DND-41 (cell line): Measurements from ENCODE around the gene RACK1.
"Not testable (repeated sequence)": the region's sequence is repeated elsewhere in the genome, so short reads cannot be mapped to it uniquely, and the experiment has no call there.

Source experiments
- ATAC-seq: fragments of 200-7000 bp; cut with Tn5 transposase; 3 replicates; pipeline ENCODE4 v1.9.1; 2021; ENCODE audit warnings: low read depth; ENCODE audit not compliant: insufficient read depth
- DNase-seq: peaks from one replicate; pipeline ENCODE4 v3.0.0-alpha.2; 2020
- H2AFZ ChIP-seq: 2 replicates; pipeline ENCODE4 v1.6.0; 2012; ENCODE audit warnings: low read depth, low read length
- H3K27ac ChIP-seq: 2 replicates; pipeline ENCODE4 v1.5.1; 2012; ENCODE audit warnings: low read length, inconsistent platforms
- H3K27me3 ChIP-seq: fragments of 200-600 bp; sonication (generic); 2 replicates; pipeline ENCODE4 v1.6.0; 2012; ENCODE audit warnings: low read length, mild to moderate bottlenecking, inconsistent platforms; ENCODE audit not compliant: insufficient read depth, poor library complexity
- H3K36me3 ChIP-seq: 2 replicates; pipeline ENCODE4 v1.5.1; 2012; ENCODE audit warnings: low read length, inconsistent platforms; ENCODE audit not compliant: insufficient read depth
- H3K4me1 ChIP-seq: 2 replicates; pipeline ENCODE4 v1.5.1; 2012; ENCODE audit warnings: mild to moderate bottlenecking, low read length; ENCODE audit not compliant: insufficient read depth
- H3K4me2 ChIP-seq: 2 replicates; pipeline ENCODE4 v1.6.0; 2012; ENCODE audit warnings: mild to moderate bottlenecking, moderate library complexity, low read length, inconsistent platforms; ENCODE audit not compliant: insufficient read depth
- H3K4me3 ChIP-seq, 2 experiments: fragments of 200-600 bp in 1 of 2; shearing (Covaris generic) in 1 of 2; 2 replicates each; pipeline ENCODE4 v1.5.1; 2012 to 2016; ENCODE audit warnings: inconsistent platforms in 2 of 2, low read length in 2 of 2, mild to moderate bottlenecking in 2 of 2, low read depth in 1 of 2, moderate library complexity in 1 of 2
- H3K79me2 ChIP-seq: 2 replicates; pipeline ENCODE4 v1.6.0; 2012; ENCODE audit warnings: low read length, inconsistent platforms; ENCODE audit not compliant: insufficient read depth
- H3K9ac ChIP-seq: 2 replicates; pipeline ENCODE4 v1.6.0; 2012; ENCODE audit warnings: low read depth, mild to moderate bottlenecking, inconsistent platforms, low read length, moderate library complexity
- H3K9me3 ChIP-seq: 2 replicates; pipeline ENCODE4 v1.5.1; 2012; ENCODE audit warnings: low read length, moderate library complexity, mild to moderate bottlenecking, inconsistent platforms; ENCODE audit not compliant: insufficient read depth, severe bottlenecking
- H4K20me1 ChIP-seq: 2 replicates; pipeline ENCODE4 v1.6.0; 2012; ENCODE audit warnings: low read length; ENCODE audit not compliant: insufficient read depth
- EZH2 ChIP-seq: IDR thresholded peaks from 3 replicates; pipeline ENCODE4 v1.6.1; 2012; ENCODE audit warnings: borderline replicate concordance, low read depth, mild to moderate bottlenecking, moderate library complexity, low read length, inconsistent platforms; ENCODE audit not compliant: severe bottlenecking
- TF ChIP-seq, protein P1 (sequence below): IDR thresholded peaks from 2 replicates; pipeline ENCODE4 v1.5.1; 2012; ENCODE audit warnings: borderline replicate concordance, low read length, moderate library complexity, mild to moderate bottlenecking; ENCODE audit not compliant: poor library complexity, severe bottlenecking; ENCODE audit errors: extremely low read depth

Gene RACK1

DNA sequence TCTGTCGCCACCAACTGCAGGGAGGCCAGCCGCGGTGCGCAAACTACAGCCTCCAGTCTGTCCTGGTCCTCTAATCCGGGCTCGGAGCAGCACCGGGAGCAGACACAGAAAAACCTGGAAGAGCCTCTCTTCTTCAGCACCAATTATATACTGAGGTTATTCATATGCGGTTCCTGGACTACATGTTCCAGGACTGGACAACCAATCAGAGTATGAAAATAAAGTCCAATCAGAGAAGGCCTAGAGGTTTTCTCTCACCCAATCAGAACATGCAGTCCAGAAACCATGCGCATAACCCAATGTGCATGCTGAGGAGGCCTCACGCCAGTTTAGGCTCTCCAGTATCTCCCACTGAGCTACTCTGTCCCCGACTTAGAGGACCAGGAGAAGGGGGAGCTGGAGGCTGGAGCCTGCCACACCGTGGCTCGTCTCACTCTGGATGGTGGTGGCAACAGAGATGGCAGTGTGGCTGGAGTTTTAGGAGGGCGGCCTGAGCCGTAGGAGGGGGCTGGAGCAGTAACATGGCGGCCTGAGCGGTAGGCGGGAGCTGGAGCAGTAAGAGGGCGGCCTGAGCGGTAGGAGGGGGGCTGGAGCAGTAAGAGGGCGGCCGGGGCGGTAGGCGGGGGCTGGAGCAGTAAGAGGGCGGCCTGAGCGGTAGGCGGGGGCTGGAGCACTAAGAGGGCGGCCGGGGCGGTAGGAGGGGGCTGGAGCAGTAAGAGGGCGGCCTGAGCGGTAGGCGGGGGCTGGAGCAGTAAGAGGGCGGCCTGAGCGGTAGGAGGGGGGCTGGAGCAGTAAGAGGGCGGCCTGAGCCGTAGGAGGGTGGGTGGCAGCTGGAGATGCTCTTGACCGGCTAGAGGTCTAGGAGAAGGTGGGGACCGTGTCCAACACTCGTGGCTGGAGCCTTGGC lies 37.6 kb upstream of the RACK1 start:
- no peak overlapping the region for H3K4me3 ChIP-seq
- no peak for DNase-seq

DNA sequence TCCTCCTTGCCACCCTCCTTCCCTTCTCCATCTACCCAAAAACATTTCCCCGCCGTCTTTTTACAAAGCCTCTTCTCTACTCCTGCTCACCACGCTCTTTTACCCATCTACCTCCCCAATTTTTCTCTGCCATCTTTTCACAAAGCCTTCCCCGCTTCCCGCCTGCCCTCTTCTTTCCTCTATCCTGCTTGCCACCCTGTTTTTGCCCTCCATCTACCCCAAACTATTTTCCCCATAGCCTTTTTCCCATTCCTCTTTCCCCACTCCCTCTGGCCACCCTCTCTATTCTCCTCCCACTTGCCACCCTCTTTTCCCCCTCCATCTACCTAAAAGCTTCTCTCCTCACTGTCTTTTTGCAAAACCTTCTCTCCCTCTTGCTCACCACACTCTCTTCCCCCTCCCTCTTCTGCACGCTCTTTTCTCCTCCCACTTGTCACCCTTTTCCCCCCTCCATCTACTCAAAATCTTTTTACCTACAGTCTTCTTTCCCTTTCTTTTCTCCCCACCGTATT lies 36.6 kb upstream of the RACK1 start:
- Histone ChIP-seq H3K27me3 (no peaks in the 10 kb centered on the region), H3K4me3 (no peak overlapping the region), H3K9ac (no peak overlapping the region), H3K36me3 (no peaks in the 10 kb centered on the region), H4K20me1 (no peaks in the 10 kb centered on the region), H3K9me3 (no peaks in the 10 kb centered on the region), H3K4me1 (no peaks in the 10 kb centered on the region), H3K27ac (no peak overlapping the region), H3K79me2 (no peaks in the 10 kb centered on the region), H3K4me2 (no peak overlapping the region), H2AFZ (no peak overlapping the region)
- no peak for ATAC-seq
- TF ChIP-seq EZH2 = no peak
- TF ChIP-seq, protein P1, sequence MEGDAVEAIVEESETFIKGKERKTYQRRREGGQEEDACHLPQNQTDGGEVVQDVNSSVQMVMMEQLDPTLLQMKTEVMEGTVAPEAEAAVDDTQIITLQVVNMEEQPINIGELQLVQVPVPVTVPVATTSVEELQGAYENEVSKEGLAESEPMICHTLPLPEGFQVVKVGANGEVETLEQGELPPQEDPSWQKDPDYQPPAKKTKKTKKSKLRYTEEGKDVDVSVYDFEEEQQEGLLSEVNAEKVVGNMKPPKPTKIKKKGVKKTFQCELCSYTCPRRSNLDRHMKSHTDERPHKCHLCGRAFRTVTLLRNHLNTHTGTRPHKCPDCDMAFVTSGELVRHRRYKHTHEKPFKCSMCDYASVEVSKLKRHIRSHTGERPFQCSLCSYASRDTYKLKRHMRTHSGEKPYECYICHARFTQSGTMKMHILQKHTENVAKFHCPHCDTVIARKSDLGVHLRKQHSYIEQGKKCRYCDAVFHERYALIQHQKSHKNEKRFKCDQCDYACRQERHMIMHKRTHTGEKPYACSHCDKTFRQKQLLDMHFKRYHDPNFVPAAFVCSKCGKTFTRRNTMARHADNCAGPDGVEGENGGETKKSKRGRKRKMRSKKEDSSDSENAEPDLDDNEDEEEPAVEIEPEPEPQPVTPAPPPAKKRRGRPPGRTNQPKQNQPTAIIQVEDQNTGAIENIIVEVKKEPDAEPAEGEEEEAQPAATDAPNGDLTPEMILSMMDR = no peak
- DNase-seq = no peak

More for the DNA sequence above, 37.6 kb upstream of the RACK1 start:
- ATAC-seq = no peak
- Histone ChIP-seq H3K27me3 (no peaks in the 10 kb centered on the region), H3K9me3 (no peaks in the 10 kb centered on the region), H3K36me3 (no peaks in the 10 kb centered on the region), H3K9ac (no peak overlapping the region), H4K20me1 (no peaks in the 10 kb centered on the region), H3K79me2 (no peaks in the 10 kb centered on the region), H3K27ac (no peak overlapping the region), H3K4me2 (no peak overlapping the region), H2AFZ (no peak overlapping the region), H3K4me1 (no peaks in the 10 kb centered on the region)
- no peak for TF ChIP-seq EZH2
- TF ChIP-seq, protein P1 = no peak

DNA sequence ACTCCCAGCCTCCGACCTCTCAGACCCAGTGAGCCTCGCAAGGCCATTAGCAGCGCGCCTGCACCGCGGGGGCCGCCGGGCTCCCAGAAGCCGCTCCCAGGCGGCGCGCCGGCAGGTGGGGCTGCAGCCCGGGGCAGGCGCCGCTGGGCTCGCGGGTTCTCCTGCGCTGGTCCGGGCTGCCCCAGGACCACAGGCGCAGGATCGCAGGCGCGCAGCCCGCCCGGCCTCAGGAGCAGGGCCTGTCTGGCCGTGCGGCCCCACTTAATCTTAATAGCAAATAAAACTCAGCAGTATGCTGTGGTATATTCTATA lies 29.7 kb upstream of the RACK1 start:
- not testable (repeated sequence) for H3K9me3 ChIP-seq, H4K20me1 ChIP-seq, DNase-seq, H2AFZ ChIP-seq, H3K4me2 ChIP-seq, H3K79me2 ChIP-seq, H3K27me3 ChIP-seq, H3K9ac ChIP-seq, H3K36me3 ChIP-seq, H3K4me1 ChIP-seq, H3K27ac ChIP-seq, H3K4me3 ChIP-seq, ATAC-seq

DNA sequence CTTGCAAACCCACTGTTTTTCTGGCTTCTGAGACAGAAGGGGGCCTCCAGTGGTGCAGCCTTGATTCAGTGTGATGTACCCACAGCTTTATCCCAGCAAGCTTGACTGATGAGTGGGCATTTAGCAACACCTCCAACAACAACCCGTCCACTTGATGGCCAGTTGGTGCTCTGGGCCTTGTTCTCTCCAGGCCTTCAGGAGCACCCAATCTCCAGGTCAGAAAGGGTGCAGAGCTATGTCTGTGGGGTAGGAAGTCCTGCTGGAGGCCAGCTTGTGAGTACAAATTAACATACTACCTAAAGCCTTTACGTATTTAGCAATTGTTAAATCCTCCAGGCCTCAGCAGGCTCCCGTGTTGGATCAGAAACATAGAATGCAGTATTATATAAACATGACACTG lies 27.4 kb upstream of the RACK1 start:
- Histone ChIP-seq H3K4me2 (no peak overlapping the region), H3K4me1 (no peaks in the 10 kb centered on the region), H3K79me2 (no peaks in the 10 kb centered on the region), H2AFZ (no peak overlapping the region), H3K9me3 (no peaks in the 10 kb centered on the region), H4K20me1 (no peaks in the 10 kb centered on the region), H3K36me3 (no peaks in the 10 kb centered on the region), H3K27ac (no peak overlapping the region), H3K4me3 (no peak overlapping the region), H3K27me3 (no peaks in the 10 kb centered on the region), H3K9ac (no peak overlapping the region)
- no peak for DNase-seq
- TF ChIP-seq EZH2 = no peak
- TF ChIP-seq, protein P1 = no peak
- ATAC-seq = no peak

GRCh38 chr5:181267907-181268306 lies 24.2 kb upstream of the RACK1 start:
- H3K4me3 ChIP-seq, H3K27me3 ChIP-seq, DNase-seq, H3K4me1 ChIP-seq, H3K79me2 ChIP-seq, H4K20me1 ChIP-seq, ATAC-seq, H3K4me2 ChIP-seq, H3K9me3 ChIP-seq, H2AFZ ChIP-seq, H3K27ac ChIP-seq, H3K9ac ChIP-seq: not testable (repeated sequence)
- H3K36me3 ChIP-seq = peaks cover 13% of the 10 kb centered on the region
